Measurements from ENCODE around the gene CCDC120. TPM values are rescaled to one million over a fixed set of nuclear protein-coding genes. Genes with fewer than 3 reads are reported as not detected.
A peak's percentile ranks its signal among the peaks of the same experiment; 100 is the strongest.

CCDC120 gene
- total RNA-seq, 1 experiment from 2014 or later: 0.77 TPM

DNA sequence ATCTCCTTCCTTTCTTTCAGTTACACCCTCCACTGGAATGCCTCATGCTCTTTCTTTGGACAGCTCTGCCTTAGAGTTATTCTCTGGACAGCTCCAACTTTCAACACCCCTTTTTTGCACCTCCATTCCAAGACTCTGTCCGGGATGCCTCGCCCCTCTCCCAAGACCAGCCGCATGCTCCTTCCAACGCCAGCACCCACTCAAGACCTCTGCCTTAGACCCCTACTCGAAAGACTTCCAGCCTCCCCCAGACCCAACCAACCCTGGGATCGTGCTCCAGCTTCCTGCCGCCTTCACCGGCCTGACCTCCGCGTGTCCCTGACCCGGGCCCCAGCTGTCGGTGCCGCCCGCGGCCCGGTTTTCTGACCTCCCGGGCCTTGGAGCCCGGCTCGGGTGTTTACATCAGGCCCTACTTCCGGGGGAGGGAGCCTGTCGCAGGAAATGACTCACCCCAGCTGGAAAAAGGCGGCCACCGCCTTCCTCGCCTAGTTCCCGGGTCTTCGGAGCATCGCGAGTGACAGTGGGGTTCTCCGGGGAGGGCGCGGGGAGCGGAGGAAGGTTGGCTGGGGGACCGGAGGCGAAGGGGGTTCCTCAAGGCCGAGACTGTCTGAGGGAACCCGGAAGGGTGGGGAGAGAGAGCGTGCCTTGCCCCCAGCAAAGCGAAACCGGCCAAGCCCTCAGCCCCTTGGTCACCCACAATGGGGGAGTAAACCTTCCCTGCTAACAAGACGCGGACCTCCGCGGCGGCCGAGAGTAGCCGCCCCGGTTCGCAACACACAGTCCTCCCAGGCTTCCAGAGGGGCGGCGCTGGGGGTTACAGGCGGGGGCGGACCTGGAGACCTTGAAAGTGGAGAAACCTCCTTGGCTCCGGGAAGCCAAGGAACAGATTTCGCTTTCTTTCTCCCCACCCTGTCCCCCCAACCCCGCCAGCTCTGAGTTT lies 21.0 kb downstream of the CCDC120 start, which contains the start of gene WDR45:
TSS of gene WDR45 (minus strand) at position 399 of the 940 bp plus-strand sequence. CDS start 1,792 bp downstream, outside the sequence.
- peak; percentile 63 for DNase-seq (ENCODE audit: low read depth, low spot score)
- in situ Hi-C loops (cut with HindIII; ENCODE audit: low pct_unique_long_range_greater_than_20kb, low sequenced_read_pairs): no loop called here

GRCh38 chrX:49082271-49082871 lies 23.6 kb downstream of the CCDC120 start:
- in situ Hi-C loops (cut with HindIII; ENCODE audit: low pct_unique_long_range_greater_than_20kb, low sequenced_read_pairs): no loop called here

DNA sequence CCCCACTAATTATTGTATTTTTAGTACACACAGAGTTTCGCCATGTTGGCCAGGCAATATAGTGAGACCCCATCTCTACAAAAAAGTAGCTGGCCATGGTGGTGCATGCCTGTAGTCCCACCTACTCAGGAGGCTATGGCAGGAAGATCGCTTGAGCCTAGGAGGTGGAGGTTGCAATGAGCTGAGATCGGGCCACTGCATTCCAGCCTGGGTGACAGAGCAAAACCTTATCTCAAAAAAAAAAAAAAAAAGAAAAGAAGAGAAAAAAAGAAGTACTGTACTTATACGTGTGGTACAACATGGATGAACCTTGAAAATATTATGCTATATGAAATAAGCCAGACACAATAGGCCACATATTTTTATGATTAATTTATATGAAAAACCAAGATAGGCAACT lies 30.8 kb downstream of the CCDC120 start:
- in situ Hi-C loops (cut with HindIII; ENCODE audit: low pct_unique_long_range_greater_than_20kb, low sequenced_read_pairs): no loop called here
- no peak for DNase-seq (ENCODE audit: low read depth, low spot score)

More at GRCh38 chrX:49082271-49082871, 23.6 kb downstream of the CCDC120 start:
- DNase-seq (ENCODE audit: low read depth, low spot score): no peak

GRCh38 chrX:49096419-49096818 lies 37.6 kb downstream of the CCDC120 start:
- in situ Hi-C loops (cut with HindIII; ENCODE audit: low pct_unique_long_range_greater_than_20kb, low sequenced_read_pairs): no loop called here
- DNase-seq (ENCODE audit: low read depth, low spot score): no peak

DNA sequence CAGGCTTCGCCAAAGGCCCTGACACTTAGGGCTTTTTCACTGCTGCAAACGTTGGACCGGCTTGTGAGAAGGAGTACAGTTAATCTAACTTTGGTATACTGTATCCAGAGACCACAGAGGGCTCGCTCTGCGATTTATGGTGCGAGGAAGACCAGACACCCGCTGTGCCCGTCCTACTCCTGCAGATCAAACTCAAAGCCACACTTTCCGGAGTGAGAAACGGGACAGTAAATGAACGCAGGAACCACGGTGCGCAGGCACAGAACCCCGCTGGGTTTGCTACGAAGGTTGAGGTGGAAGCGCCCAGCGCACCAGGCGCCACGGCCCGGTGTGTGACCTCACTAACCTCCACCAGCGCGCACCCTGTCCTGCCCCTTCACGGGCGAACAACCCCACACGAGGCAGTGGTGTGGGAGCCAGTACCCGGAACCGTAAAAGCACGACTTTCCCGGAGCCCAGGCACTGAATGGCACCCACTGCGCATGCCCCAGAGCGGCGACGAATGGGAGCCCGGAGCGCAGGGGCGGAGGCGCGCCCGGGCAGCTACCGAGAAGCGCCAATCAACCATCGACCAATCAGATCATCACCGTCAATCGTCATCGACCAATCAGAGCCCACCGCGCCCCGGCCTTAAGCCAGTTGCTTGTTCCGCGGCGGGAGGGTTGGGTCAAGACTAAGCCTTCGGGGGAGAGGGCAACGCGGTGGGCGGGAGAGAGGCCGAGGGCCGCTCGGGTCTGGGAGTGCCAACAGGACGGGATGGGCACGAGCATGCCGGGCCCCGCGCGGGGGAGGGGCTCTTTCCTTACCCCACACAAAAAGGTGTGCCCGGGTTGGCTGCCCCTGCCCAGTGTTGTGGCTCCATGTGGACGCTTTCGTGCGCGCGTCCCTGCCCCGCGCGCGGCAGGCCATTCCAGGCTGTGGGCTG lies 42.2 kb downstream of the CCDC120 start:
- in situ Hi-C loops (cut with HindIII; ENCODE audit: low pct_unique_long_range_greater_than_20kb, low sequenced_read_pairs): no loop called here
- peak; percentile 93 for DNase-seq (ENCODE audit: low read depth, low spot score)

GRCh38 chrX:49101629-49101984 lies 42.8 kb downstream of the CCDC120 start:
- in situ Hi-C loops (cut with HindIII; ENCODE audit: low pct_unique_long_range_greater_than_20kb, low sequenced_read_pairs): no loop called here
- no peak for DNase-seq (ENCODE audit: low read depth, low spot score)

GRCh38 chrX:49102190-49102589 lies 43.4 kb downstream of the CCDC120 start:
- in situ Hi-C loops (cut with HindIII; ENCODE audit: low pct_unique_long_range_greater_than_20kb, low sequenced_read_pairs): no loop called here
- DNase-seq (ENCODE audit: low read depth, low spot score): no peak

- no peak for DNase-seq (ENCODE audit: low read depth, low spot score)
- in situ Hi-C loops (cut with HindIII; ENCODE audit: low pct_unique_long_range_greater_than_20kb, low sequenced_read_pairs): no loop called here
Observed at GRCh38 chrX:49103637-49104036, 44.8 kb downstream of the CCDC120 start.

GRCh38 chrX:49106296-49106695 lies 47.5 kb downstream of the CCDC120 start:
- no peak for DNase-seq (ENCODE audit: low read depth, low spot score)

DNA sequence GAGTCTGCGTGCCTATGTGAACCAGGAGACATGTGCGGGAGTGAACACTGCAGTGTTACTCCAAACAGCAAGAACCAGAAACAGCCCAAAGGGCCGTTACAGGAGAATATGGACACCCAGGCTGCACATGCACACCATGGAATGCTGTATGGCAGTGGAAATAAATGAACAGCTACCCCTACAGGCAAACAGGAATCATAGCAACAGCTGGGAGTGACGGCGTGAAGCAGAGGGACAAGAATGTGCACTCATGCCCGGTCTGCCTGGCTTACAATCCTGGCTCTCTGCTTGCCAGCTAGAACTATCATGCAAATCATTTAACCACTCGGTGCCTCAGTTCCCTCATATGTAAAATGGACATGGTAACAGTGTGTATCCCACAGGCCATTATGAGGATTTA lies 48.1 kb downstream of the CCDC120 start:
- in situ Hi-C loops (cut with HindIII; ENCODE audit: low pct_unique_long_range_greater_than_20kb, low sequenced_read_pairs): no loop called here

More at GRCh38 chrX:49106296-49106695, 47.5 kb downstream of the CCDC120 start:
- in situ Hi-C loops (cut with HindIII; ENCODE audit: low pct_unique_long_range_greater_than_20kb, low sequenced_read_pairs): no loop called here

DNA sequence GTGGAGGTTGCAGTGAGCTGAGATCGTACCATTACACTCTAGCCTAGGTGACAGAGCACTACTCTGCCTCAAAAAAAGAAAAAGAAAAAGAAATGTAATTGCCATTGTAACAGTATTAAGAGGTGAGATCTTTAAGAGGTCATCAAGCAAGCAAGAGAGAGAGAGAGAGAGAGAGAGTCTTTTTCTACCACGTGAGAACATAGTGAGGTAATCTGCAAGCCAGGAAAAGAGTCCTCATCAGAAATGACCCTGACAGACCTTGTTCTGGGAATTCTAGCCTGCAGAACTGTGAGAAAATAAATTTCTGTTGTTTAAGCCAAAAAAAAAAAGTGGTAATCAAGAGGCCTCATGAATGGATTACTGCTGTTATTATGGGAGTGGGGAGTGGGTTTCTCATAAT lies 49.8 kb downstream of the CCDC120 start:
- in situ Hi-C loops (cut with HindIII; ENCODE audit: low pct_unique_long_range_greater_than_20kb, low sequenced_read_pairs): no loop called here
- no peak for DNase-seq (ENCODE audit: low read depth, low spot score)

More for the DNA sequence above, 48.1 kb downstream of the CCDC120 start:
- DNase-seq (ENCODE audit: low read depth, low spot score): peak; percentile 63

GRCh38 chrX:49110417-49110816 lies 51.6 kb downstream of the CCDC120 start:
- in situ Hi-C loops (cut with HindIII; ENCODE audit: low pct_unique_long_range_greater_than_20kb, low sequenced_read_pairs): no loop called here
- DNase-seq (ENCODE audit: low read depth, low spot score): no peak

DNA sequence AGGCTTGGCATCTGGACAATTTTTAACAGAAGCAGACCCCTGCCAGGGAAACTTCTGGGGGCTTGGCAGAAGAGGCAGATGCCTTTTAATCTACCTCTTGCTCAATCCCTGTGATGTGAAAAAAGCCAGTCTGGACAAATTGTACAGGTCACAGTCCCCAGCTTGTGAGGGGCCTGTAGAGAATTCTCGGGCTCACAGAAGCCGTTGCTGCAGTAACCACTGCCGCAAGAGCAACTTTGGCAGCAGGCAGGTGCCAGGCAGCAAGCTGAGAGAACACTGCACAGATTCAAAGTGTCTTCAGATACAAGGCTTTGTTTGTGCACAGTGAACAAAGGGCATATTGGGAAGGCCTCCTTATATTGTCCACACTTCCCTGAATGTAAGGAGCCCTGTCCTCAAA lies 53.0 kb downstream of the CCDC120 start:
- in situ Hi-C loops (cut with HindIII; ENCODE audit: low pct_unique_long_range_greater_than_20kb, low sequenced_read_pairs): no loop called here

GRCh38 chrX:49116076-49116475 lies 57.3 kb downstream of the CCDC120 start:
- in situ Hi-C loops (cut with HindIII; ENCODE audit: low pct_unique_long_range_greater_than_20kb, low sequenced_read_pairs): no loop called here
- no peak for DNase-seq (ENCODE audit: low read depth, low spot score)

More for the DNA sequence above, 53.0 kb downstream of the CCDC120 start:
- peak; percentile 80 for DNase-seq (ENCODE audit: low read depth, low spot score)

GRCh38 chrX:49116716-49117115 lies 57.9 kb downstream of the CCDC120 start:
- DNase-seq (ENCODE audit: low read depth, low spot score): no peak
- in situ Hi-C loops (cut with HindIII; ENCODE audit: low pct_unique_long_range_greater_than_20kb, low sequenced_read_pairs): no loop called here

GRCh38 chrX:49117581-49117980 lies 58.8 kb downstream of the CCDC120 start:
- no peak for DNase-seq (ENCODE audit: low read depth, low spot score)
- in situ Hi-C loops (cut with HindIII; ENCODE audit: low pct_unique_long_range_greater_than_20kb, low sequenced_read_pairs): no loop called here
